ENCODE measurements around the gene ME1.

DNA sequence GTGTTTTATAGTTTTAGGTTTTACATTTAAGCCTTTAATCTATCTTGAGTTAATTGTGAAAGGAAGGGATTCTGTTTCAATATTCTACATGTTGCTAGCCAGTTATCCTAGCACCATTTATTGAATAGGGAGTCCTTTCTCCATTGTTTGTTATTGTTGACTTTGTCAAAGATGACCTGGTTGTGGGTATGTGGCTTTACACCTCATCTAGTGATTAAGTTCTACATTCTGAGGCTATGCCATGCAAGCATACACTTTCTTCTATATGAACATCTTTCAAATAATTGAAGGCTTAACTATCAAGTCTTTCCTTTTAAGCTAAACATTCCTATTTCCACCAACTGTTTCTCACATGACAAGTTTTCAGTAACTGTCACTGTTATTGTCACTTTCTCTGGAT is 46.1 kb downstream of the ME1 start:
- TF ChIP-seq, protein P1, sequence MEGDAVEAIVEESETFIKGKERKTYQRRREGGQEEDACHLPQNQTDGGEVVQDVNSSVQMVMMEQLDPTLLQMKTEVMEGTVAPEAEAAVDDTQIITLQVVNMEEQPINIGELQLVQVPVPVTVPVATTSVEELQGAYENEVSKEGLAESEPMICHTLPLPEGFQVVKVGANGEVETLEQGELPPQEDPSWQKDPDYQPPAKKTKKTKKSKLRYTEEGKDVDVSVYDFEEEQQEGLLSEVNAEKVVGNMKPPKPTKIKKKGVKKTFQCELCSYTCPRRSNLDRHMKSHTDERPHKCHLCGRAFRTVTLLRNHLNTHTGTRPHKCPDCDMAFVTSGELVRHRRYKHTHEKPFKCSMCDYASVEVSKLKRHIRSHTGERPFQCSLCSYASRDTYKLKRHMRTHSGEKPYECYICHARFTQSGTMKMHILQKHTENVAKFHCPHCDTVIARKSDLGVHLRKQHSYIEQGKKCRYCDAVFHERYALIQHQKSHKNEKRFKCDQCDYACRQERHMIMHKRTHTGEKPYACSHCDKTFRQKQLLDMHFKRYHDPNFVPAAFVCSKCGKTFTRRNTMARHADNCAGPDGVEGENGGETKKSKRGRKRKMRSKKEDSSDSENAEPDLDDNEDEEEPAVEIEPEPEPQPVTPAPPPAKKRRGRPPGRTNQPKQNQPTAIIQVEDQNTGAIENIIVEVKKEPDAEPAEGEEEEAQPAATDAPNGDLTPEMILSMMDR (CRISPR knock-in tag; IDR thresholded peaks at IDR 0.05): no peak
- TF ChIP-seq PRPF4 (IDR thresholded peaks at IDR 0.05; ENCODE audit: low read depth, low read length, poor library complexity, severe bottlenecking) (no peak), SYNCRIP (IDR thresholded peaks at IDR 0.05; ENCODE audit: insufficient read depth, low read depth, low read length) (no peak), YY1 (IDR thresholded peaks at IDR 0.05; ENCODE audit: insufficient read depth, insufficient replicate concordance, low read depth, low read length) (no peak), ZNF234 (CRISPR knock-in tag; conservative IDR thresholded peaks at IDR 0.05) (no peak), SMC3 (IDR thresholded peaks at IDR 0.05; ENCODE audit: low read length) (no peak), RAD21 (CRISPR knock-in tag; IDR thresholded peaks at IDR 0.05) (no peak), ELF1 (CRISPR knock-in tag; IDR thresholded peaks at IDR 0.05) (no peak), CCDC6 (CRISPR knock-in tag; IDR thresholded peaks at IDR 0.05) (no peak)
- TF ChIP-seq, protein P2, sequence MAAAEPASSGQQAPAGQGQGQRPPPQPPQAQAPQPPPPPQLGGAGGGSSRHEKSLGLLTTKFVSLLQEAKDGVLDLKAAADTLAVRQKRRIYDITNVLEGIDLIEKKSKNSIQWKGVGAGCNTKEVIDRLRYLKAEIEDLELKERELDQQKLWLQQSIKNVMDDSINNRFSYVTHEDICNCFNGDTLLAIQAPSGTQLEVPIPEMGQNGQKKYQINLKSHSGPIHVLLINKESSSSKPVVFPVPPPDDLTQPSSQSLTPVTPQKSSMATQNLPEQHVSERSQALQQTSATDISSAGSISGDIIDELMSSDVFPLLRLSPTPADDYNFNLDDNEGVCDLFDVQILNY (CRISPR knock-in tag; conservative IDR thresholded peaks at IDR 0.05): no peak
- TF ChIP-seq, protein P3, sequence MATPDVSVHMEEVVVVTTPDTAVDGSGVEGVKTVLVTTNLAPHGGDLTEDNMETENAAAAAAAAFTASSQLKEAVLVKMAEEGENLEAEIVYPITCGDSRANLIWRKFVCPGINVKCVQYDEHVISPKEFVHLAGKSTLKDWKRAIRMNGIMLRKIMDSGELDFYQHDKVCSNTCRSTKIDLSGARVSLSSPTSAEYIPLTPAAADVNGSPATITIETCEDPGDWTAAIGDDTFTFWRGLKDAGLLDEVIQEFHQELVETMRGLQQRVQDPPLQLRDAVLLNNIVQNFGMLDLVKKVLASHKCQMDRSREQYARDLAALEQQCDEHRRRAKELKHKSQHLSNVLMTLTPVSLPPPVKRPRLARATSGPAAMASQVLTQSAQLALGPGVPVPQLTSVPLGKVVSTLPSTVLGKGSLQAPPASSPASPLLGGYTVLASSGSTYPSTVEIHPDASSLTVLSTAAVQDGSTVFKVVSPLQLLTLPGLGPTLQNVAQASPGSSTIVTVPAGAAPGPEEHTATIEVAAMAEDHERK (CRISPR knock-in tag; IDR thresholded peaks at IDR 0.05; ENCODE audit: low read depth): no peak
